Measurements from ENCODE around the gene PHLDA2. TPM values are rescaled to one million over a fixed set of nuclear protein-coding genes. Genes with fewer than 3 reads are reported as not detected.
A peak's percentile ranks its signal among the peaks of the same experiment; 100 is the strongest.

Gene PHLDA2
- total RNA-seq, 1 experiment from 2014 or later, result 309 TPM

GRCh38 chr11:2891326-2892214, 37.6 kb downstream of the PHLDA2 start:
- H3K79me2 ChIP-seq (ENCODE audit: insufficient read depth, low read length), result no peaks in the 10 kb centered on the region
- H3K4me2 ChIP-seq (ENCODE audit: low read length), result peak overlapping the region; percentile 99
- H3K9ac ChIP-seq (ENCODE audit: low read length), result peak overlapping the region; percentile 72
- TF ChIP-seq ATF3 (IDR thresholded peaks at IDR 0.05) (no peak), JUND (IDR thresholded peaks at IDR 0.05) (no peak), CEBPB (IDR thresholded peaks at IDR 0.05; ENCODE audit: low read depth) (no peak), EZH2 (IDR thresholded peaks at IDR 0.05) (no peak), ZFX (IDR thresholded peaks at IDR 0.05) (no peak), ZBTB33 (IDR thresholded peaks at IDR 0.05; ENCODE audit: extremely low read depth, insufficient replicate concordance, low read length) (no peak), POLR2A (IDR thresholded peaks at IDR 0.05; ENCODE audit: borderline replicate concordance, extremely low read depth, insufficient read depth, insufficient read length) (no peak), SRF (IDR thresholded peaks at IDR 0.05; ENCODE audit: low read depth) (no peak), RAD21 (IDR thresholded peaks at IDR 0.05; ENCODE audit: low read depth) (no peak), EZH2phosphoT487 (IDR thresholded peaks at IDR 0.05; ENCODE audit: borderline replicate concordance) (no peak), ZNF274 (IDR thresholded peaks at IDR 0.05; ENCODE audit: low read depth, low read length) (no peak), ELF1 (IDR thresholded peaks at IDR 0.05; ENCODE audit: borderline replicate concordance, low read depth) (no peak), FOSL1 (IDR thresholded peaks at IDR 0.05; ENCODE audit: low read depth) (no peak), EGR1 (IDR thresholded peaks at IDR 0.05; ENCODE audit: low read depth) (no peak), SP1 (IDR thresholded peaks at IDR 0.05; ENCODE audit: low read depth) (no peak), SIN3A (IDR thresholded peaks at IDR 0.05; ENCODE audit: low read depth) (no peak)
- TF ChIP-seq, protein P1, sequence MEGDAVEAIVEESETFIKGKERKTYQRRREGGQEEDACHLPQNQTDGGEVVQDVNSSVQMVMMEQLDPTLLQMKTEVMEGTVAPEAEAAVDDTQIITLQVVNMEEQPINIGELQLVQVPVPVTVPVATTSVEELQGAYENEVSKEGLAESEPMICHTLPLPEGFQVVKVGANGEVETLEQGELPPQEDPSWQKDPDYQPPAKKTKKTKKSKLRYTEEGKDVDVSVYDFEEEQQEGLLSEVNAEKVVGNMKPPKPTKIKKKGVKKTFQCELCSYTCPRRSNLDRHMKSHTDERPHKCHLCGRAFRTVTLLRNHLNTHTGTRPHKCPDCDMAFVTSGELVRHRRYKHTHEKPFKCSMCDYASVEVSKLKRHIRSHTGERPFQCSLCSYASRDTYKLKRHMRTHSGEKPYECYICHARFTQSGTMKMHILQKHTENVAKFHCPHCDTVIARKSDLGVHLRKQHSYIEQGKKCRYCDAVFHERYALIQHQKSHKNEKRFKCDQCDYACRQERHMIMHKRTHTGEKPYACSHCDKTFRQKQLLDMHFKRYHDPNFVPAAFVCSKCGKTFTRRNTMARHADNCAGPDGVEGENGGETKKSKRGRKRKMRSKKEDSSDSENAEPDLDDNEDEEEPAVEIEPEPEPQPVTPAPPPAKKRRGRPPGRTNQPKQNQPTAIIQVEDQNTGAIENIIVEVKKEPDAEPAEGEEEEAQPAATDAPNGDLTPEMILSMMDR (IDR thresholded peaks at IDR 0.05 in 2 of 3, conservative IDR thresholded peaks at IDR 0.05 in 1 of 3; ENCODE audit: borderline replicate concordance in 1 of 3, insufficient read depth in 1 of 3, low read depth in 2 of 3, low read length in 2 of 3), result peak in 2 of 3 experiments; percentile 27 to 48; a peak in 3 of 6 replicates
- TF ChIP-seq, protein P2, sequence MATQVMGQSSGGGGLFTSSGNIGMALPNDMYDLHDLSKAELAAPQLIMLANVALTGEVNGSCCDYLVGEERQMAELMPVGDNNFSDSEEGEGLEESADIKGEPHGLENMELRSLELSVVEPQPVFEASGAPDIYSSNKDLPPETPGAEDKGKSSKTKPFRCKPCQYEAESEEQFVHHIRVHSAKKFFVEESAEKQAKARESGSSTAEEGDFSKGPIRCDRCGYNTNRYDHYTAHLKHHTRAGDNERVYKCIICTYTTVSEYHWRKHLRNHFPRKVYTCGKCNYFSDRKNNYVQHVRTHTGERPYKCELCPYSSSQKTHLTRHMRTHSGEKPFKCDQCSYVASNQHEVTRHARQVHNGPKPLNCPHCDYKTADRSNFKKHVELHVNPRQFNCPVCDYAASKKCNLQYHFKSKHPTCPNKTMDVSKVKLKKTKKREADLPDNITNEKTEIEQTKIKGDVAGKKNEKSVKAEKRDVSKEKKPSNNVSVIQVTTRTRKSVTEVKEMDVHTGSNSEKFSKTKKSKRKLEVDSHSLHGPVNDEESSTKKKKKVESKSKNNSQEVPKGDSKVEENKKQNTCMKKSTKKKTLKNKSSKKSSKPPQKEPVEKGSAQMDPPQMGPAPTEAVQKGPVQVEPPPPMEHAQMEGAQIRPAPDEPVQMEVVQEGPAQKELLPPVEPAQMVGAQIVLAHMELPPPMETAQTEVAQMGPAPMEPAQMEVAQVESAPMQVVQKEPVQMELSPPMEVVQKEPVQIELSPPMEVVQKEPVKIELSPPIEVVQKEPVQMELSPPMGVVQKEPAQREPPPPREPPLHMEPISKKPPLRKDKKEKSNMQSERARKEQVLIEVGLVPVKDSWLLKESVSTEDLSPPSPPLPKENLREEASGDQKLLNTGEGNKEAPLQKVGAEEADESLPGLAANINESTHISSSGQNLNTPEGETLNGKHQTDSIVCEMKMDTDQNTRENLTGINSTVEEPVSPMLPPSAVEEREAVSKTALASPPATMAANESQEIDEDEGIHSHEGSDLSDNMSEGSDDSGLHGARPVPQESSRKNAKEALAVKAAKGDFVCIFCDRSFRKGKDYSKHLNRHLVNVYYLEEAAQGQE (IDR thresholded peaks at IDR 0.05; ENCODE audit: low read depth), result no peak
- TF ChIP-seq, protein P3, sequence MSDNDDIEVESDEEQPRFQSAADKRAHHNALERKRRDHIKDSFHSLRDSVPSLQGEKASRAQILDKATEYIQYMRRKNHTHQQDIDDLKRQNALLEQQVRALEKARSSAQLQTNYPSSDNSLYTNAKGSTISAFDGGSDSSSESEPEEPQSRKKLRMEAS (IDR thresholded peaks at IDR 0.05), result no peak

More at GRCh38 chr11:2891326-2892214, 37.6 kb downstream of the PHLDA2 start:
- H2AFZ ChIP-seq (ENCODE audit: low read depth, low read length, poor library complexity, severe bottlenecking), result no peak overlapping the region
- H3K4me1 ChIP-seq (ENCODE audit: control insufficient read depth in 1 of 2, insufficient read depth in 2 of 2, low read length in 2 of 2), result peaks cover 31 to 56% of the 10 kb centered on the region in 2 experiments
- intact Hi-C loops (cut with micrococcal nuclease), result loop anchor here (1.0 to 2.0 kb wide), 2 partner anchors 39 to 359 kb away; no protein-coding TSS in a partner anchor
- H3K27me3 ChIP-seq (ENCODE audit: insufficient read depth, low read length), result no peaks in the 10 kb centered on the region
- ATAC-seq (peak; percentile 22), DNase-seq (ENCODE audit: low read depth, low spot score) (no peak)
- POLR2A ChIA-PET, result interaction anchor here (0.9 to 5.0 kb wide), 6 partner anchors 10 to 358 kb away, joined by 3 to 50 read pairs (median 6); partner anchors contain the start of genes KCNQ1OT1 and PHLDA2
- H3K36me3 ChIP-seq (ENCODE audit: control insufficient read depth in 1 of 2, insufficient read depth in 2 of 2, low read length in 2 of 2), result no peaks in the 10 kb centered on the region
- RAD21 ChIA-PET (ENCODE audit: low non-redundant PET in 1 of 2, low total read pairs in 2 of 2, uncharacterized antibody in 2 of 2, unreplicated experiment in 2 of 2), result interaction anchor here (0.6 to 6.4 kb wide), 8 partner anchors 38 to 470 kb away, joined by 3 to 85 read pairs (median 4); partner anchors contain the start of gene PHLDA2 (in 2 of the 2)
- no peaks in the 10 kb centered on the region for H3K9me2 ChIP-seq (ENCODE audit: insufficient read depth)
- H3K27ac ChIP-seq (ENCODE audit: low read depth, low read length), result peak overlapping the region; percentile 75
- CTCF ChIA-PET, result interaction anchor here (0.6 to 13.7 kb wide), 17 partner anchors 11 to 491 kb away, joined by 3 to 337 read pairs (median 5); partner anchors contain the start of genes PHLDA2 and TSSC4
- H3K4me3 ChIP-seq (replicated peaks in 1 of 2; ENCODE audit: low read depth in 1 of 2, low read length in 2 of 2), result peak overlapping the region; percentile 50 to 72
- BruUV-seq (replicated peaks), result no TSS peak
- no peaks in the 10 kb centered on the region for H3K9me3 ChIP-seq (ENCODE audit: control insufficient read depth in 1 of 2, insufficient read depth in 1 of 2, low read depth in 1 of 2, low read length in 2 of 2)
- H4K20me1 ChIP-seq (ENCODE audit: insufficient read depth), result no peaks in the 10 kb centered on the region
